ENCODE results near the gene NEGR1. TPM values are rescaled to one million over a fixed set of nuclear protein-coding genes. Genes with fewer than 3 reads are reported as not detected.

Gene NEGR1
- total RNA-seq (2.4 and 2.8 TPM in 2 replicates), polyA plus RNA-seq (0.47 and 1.0 TPM in 2 replicates)

DNA sequence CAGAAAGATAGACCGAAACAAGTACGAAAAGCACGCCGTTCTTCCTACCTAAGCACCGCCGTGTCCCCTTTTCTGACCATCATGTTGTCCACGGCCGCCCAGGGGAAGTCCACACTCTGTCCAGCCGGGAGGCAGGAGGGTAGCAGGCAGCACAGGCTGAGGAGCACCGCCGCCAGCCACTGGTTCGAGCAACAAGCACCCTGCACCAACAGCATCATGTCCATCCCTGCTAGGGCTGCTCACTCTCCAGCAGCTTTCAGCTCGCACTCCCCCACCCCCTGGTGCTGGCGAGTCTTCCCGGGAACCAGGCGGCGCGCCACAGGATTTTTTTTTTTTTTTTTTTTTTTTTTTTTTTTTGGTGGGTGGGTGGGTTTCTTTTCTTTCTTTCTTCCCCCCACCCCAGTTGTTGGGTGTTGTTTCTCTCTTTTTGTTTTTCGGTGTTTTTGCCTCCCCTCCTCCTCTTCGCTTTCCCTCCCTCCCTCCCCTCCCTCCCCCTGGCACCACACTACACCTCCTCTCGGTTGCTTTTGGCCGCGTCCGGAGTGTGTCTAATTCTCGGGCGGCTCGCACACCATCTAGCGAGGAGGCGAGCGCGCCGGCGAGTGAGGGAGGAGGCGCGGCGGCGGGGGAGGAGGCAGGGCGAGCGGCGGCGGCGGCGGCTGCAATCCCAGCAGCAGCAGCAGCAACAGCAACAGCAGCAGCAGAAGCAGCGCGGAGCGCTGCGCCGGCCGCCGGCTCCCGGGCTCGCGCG, at the start of gene NEGR1:
Gene NEGR1 (minus strand): TSS at position 269 of the 751 bp plus-strand sequence.
- Histone ChIP-seq H3K4me3 (peak within 1 kb of the TSS; percentile 87), H3K9me2 (replicated peaks; ENCODE audit: insufficient read depth) (no peaks in the 10 kb centered on the region), H4K20me1 (ENCODE audit: insufficient read depth, poor library complexity, severe bottlenecking) (no peaks in the 10 kb centered on the region), H3K27me3 (peaks cover 38% of the 10 kb centered on the region), H3K4me2 (peak within 1 kb of the TSS; percentile 92), H3K79me2 (no peaks in the 10 kb centered on the region), H3K36me3 (replicated peaks; ENCODE audit: insufficient read depth, low read depth) (no peaks in the 10 kb centered on the region), H3K9me3 (ENCODE audit: low read depth) (no peaks in the 10 kb centered on the region), H3K4me1 (ENCODE audit: insufficient read depth) (no peaks in the 10 kb centered on the region), H3K27ac (peak within 1 kb of the TSS; percentile 89), H2AFZ (peak within 1 kb of the TSS; percentile 100)
- TF ChIP-seq EZH2 (IDR thresholded peaks at IDR 0.05; ENCODE audit: borderline replicate concordance) (no peak), CTCF (IDR thresholded peaks at IDR 0.05; ENCODE audit: poor library complexity) (peak; percentile 15)
- under 1% methylated on average over 38 of the region's 54 CpGs for WGBS (ENCODE audit: low lambda C conversion rate, missing lambda C conversion rate)
- peak; percentile 92 for DNase-seq (ENCODE audit: low spot score)

- TF ChIP-seq EZH2 (IDR thresholded peaks at IDR 0.05; ENCODE audit: borderline replicate concordance) (no peak), CTCF (IDR thresholded peaks at IDR 0.05; ENCODE audit: poor library complexity) (no peak), EZH2phosphoT487 (IDR thresholded peaks at IDR 0.05; ENCODE audit: low read depth, severe bottlenecking, unreplicated experiment) (no peak)
- no peaks in the 10 kb centered on the region for H3K27me3 ChIP-seq
- no peaks in the 10 kb centered on the region for H4K20me1 ChIP-seq (ENCODE audit: insufficient read depth, poor library complexity, severe bottlenecking)
- no peaks in the 10 kb centered on the region for H3K4me1 ChIP-seq (ENCODE audit: insufficient read depth)
- H3K27ac ChIP-seq, result no peak overlapping the region
- no peak overlapping the region for H2AFZ ChIP-seq
- H3K79me2 ChIP-seq, result no peaks in the 10 kb centered on the region
- no peaks in the 10 kb centered on the region for H3K9me2 ChIP-seq (replicated peaks; ENCODE audit: insufficient read depth)
- H3K4me2 ChIP-seq, result no peak overlapping the region
- H3K36me3 ChIP-seq (replicated peaks; ENCODE audit: insufficient read depth, low read depth), result no peaks in the 10 kb centered on the region
- no peak for DNase-seq (ENCODE audit: low spot score)
- no peaks in the 10 kb centered on the region for H3K9me3 ChIP-seq (ENCODE audit: low read depth)
- WGBS (ENCODE audit: low lambda C conversion rate, missing lambda C conversion rate), result no CpG with 5 or more reads among the region's 2 CpGs
- no peak overlapping the region for H3K4me3 ChIP-seq
Observed at GRCh38 chr1:72326494-72326893, 44.2 kb upstream of the NEGR1 start.

DNA sequence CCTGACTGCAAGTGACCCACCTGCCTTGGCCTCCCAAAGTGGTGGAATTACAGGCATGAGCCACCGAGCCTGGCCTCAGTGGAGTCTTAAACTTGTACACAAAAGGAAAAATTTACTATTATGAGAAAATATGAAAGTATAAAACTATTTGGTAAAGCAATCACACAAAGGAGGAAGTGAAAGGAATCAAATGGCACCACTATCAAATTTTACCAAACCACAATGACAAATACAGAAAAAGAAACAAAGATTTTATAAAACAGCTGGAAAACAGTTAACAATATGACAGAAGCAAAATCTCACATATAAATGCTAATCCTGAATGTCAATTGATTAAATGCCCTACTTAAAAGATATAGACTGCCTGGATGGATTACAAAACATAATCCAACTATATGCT, 42.1 kb upstream of the NEGR1 start:
- Histone ChIP-seq H3K27ac (no peak overlapping the region), H2AFZ (no peak overlapping the region), H3K9me2 (replicated peaks; ENCODE audit: insufficient read depth) (no peaks in the 10 kb centered on the region), H3K27me3 (no peaks in the 10 kb centered on the region), H3K4me3 (no peak overlapping the region), H3K36me3 (replicated peaks; ENCODE audit: insufficient read depth, low read depth) (no peaks in the 10 kb centered on the region), H3K79me2 (no peaks in the 10 kb centered on the region), H3K4me1 (ENCODE audit: insufficient read depth) (no peaks in the 10 kb centered on the region), H4K20me1 (ENCODE audit: insufficient read depth, poor library complexity, severe bottlenecking) (no peaks in the 10 kb centered on the region), H3K4me2 (no peak overlapping the region), H3K9me3 (ENCODE audit: low read depth) (no peaks in the 10 kb centered on the region)
- no peak for DNase-seq (ENCODE audit: low spot score)
- no peak for TF ChIP-seq EZH2 (IDR thresholded peaks at IDR 0.05; ENCODE audit: borderline replicate concordance)
- WGBS (ENCODE audit: low lambda C conversion rate, missing lambda C conversion rate), result no CpG with 5 or more reads among the region's 1 CpG

DNA sequence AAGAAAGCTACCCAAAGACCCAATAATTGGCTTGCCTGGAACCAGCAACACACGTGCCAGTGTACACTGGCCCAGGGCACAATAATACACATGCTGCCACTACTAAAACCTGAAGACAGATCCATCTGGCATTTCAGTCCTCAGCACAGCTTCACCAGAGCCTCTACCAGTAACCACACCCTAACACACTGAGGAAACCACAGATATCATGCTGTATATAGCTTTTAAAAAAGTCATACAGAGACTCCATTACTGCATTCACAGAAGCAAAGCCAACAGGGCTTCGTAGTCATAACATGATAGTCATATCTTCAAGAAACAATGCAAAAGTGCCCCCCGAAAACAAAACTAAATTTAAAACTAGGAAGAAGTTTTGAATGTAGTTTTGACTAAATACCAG, 40.6 kb upstream of the NEGR1 start:
- no peak for DNase-seq (ENCODE audit: low spot score)
- Histone ChIP-seq H3K4me1 (ENCODE audit: insufficient read depth) (no peaks in the 10 kb centered on the region), H3K27me3 (no peaks in the 10 kb centered on the region), H3K9me3 (ENCODE audit: low read depth) (no peaks in the 10 kb centered on the region), H4K20me1 (ENCODE audit: insufficient read depth, poor library complexity, severe bottlenecking) (no peaks in the 10 kb centered on the region), H3K27ac (no peak overlapping the region), H3K4me3 (no peak overlapping the region), H3K9me2 (replicated peaks; ENCODE audit: insufficient read depth) (no peaks in the 10 kb centered on the region), H3K79me2 (no peaks in the 10 kb centered on the region), H2AFZ (no peak overlapping the region), H3K4me2 (no peak overlapping the region), H3K36me3 (replicated peaks; ENCODE audit: insufficient read depth, low read depth) (no peaks in the 10 kb centered on the region)
- WGBS (ENCODE audit: low lambda C conversion rate, missing lambda C conversion rate), result no CpG with 5 or more reads among the region's 3 CpGs
- no peak for TF ChIP-seq EZH2 (IDR thresholded peaks at IDR 0.05; ENCODE audit: borderline replicate concordance)
- TF ChIP-seq CTCF (IDR thresholded peaks at IDR 0.05; ENCODE audit: poor library complexity), result no peak
- TF ChIP-seq EZH2phosphoT487 (IDR thresholded peaks at IDR 0.05; ENCODE audit: low read depth, severe bottlenecking, unreplicated experiment), result no peak

Data from hepatocyte (in vitro differentiated cells).